SH-SY5Y (cell line): Measurements from ENCODE around the gene GPR22.

Experiments used
- GATA2 ChIP-seq: IDR thresholded peaks from 2 replicates; pipeline ENCODE4 v1.6.1; 2011; ENCODE audit warnings: mild to moderate bottlenecking, low read depth, low read length
- GATA3 ChIP-seq: IDR thresholded peaks from 2 replicates; pipeline ENCODE4 v1.6.1; 2011; ENCODE audit warnings: low read depth, mild to moderate bottlenecking, low read length, moderate library complexity

GPR22 gene, protein sequence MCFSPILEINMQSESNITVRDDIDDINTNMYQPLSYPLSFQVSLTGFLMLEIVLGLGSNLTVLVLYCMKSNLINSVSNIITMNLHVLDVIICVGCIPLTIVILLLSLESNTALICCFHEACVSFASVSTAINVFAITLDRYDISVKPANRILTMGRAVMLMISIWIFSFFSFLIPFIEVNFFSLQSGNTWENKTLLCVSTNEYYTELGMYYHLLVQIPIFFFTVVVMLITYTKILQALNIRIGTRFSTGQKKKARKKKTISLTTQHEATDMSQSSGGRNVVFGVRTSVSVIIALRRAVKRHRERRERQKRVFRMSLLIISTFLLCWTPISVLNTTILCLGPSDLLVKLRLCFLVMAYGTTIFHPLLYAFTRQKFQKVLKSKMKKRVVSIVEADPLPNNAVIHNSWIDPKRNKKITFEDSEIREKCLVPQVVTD

DNA sequence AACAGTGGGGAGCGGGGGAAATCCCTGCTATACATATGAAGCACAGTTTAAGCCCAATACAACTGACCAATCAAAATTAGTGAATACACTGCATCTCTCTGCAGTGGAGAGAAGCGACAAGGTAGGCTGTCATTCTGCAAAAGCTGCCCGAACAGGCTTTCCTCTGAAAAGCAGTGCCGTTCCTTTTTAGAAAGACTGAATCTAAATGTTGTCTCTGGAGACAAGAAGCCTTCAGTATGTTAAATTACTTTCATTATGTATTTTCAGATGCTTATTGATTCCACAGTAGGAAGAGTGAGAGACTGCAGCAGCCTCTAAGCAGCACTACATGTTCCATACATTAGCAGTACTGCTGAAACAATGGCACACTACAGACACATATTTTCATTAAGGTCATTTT is at the start of gene GPR22:
Gene GPR22 (plus strand): TSS at position 129 of the 400 bp plus-strand sequence. CDS start 4,004 bp downstream, outside the sequence.
- no peak for TF ChIP-seq GATA2
- TF ChIP-seq GATA3 = no peak

DNA sequence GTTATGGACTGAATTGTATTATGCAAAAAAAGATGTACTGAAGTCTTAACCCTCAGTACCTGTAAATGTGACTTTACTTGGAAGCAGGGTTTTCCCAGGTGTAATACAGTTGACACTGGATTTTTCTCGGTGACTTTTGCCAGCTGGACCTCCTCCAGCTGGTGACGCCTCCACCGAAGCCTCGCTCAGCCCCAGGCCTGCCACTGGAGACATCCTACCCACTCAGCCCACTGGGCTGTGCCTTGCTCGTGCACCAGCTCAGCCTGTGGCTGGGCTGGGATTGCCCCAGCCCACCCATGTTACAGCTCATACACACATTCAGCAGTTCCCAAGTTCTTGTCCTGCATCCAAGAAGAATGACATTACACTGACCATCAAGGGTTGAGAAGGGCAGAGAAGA is 42.4 kb upstream of the GPR22 start:
- TF ChIP-seq GATA3 = no peak
- no peak for TF ChIP-seq GATA2

DNA sequence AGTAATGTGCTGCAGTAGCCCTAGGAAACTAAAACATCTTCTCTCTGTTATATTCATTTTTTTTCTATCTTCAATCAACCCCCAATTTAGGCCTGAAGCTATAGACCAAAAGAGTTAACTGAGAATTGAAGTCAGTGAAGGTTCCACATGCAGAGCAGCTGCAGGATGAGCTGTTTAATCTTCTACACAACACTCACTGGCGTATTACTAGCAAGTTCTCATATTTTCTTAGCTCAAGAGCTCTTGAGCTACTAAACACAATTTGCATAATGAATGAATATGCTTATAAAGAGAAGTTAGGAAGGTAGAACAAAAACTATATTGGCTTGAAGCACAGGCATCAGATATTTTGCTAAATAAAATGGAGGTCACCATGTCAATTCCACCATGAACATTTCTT is 41.2 kb upstream of the GPR22 start:
- TF ChIP-seq GATA3 = no peak
- no peak for TF ChIP-seq GATA2

DNA sequence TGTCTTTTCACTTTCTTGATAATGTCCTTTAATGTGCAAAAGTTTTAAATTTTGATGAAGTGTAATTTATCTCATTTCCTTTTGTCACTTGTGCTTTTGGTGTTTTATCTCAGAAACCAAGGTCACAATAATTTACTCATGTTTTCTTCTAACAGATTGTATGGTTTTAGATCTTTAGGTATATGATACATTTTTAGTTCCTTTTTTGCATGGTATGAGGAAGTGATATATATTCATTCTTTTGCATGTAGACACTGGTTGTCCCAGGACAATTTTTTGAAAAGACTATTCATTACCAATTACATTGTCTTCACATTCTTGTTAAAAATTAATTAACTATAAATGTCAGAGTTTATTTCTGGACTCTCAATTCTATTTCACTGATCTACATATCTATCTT is 39.8 kb upstream of the GPR22 start:
- TF ChIP-seq GATA3 = no peak
- no peak for TF ChIP-seq GATA2

DNA sequence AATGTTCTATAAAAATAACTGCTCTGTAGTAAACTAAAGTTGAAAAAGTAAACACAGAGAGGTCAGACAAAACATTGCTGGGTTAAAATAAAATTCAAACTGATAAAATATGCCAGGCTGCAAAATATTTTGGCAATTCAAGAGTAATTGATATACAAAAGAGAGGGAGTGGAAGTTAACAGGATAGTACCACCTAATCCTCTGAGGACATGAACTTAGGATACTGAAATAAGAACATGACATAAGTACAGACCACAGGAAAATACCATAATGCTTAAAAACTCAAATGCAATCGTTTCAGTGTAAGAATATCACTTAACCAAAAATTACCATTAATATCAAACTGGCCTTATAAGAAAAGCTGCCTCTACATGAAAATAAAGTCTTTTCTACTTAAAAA is 37.6 kb upstream of the GPR22 start:
- TF ChIP-seq GATA2 (no peak), GATA3 (no peak)

DNA sequence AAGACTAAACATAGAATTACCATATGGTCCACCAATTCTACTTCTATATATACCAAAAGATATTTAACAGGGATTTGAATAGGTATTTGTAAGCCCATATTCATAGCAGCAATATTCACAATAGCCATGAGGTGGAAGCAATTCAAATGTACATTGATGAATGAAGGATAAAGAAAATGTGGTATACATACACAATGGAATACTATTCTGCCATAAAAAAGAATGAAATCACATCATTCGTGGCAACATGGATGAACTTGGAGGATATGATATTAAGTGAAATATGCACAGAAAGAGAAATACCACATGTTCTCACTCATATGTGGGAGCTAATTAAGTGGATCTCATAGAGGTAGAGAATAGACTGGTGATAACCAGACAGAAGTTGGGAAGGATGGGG is 34.1 kb upstream of the GPR22 start:
- TF ChIP-seq GATA2 (no peak), GATA3 (no peak)

DNA sequence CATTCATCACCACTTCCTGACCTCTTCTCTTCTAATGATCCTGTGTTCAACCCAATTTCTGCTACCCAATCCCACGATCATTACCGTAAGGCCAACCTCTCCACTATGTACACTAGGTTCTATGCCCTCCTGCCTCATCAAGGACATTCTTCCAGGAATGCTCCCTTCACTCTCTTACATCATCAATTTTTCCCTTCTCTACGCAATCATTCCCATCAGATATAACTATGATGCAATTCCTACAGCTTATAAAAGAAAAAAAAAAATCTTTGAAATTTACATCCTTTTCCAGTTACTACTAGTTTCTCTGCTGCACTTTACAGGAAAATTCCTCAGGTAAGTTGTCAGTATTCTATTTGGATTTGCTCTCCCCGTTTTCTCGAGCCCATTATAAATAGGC is 30.8 kb upstream of the GPR22 start:
- TF ChIP-seq GATA2 (no peak), GATA3 (no peak)

DNA sequence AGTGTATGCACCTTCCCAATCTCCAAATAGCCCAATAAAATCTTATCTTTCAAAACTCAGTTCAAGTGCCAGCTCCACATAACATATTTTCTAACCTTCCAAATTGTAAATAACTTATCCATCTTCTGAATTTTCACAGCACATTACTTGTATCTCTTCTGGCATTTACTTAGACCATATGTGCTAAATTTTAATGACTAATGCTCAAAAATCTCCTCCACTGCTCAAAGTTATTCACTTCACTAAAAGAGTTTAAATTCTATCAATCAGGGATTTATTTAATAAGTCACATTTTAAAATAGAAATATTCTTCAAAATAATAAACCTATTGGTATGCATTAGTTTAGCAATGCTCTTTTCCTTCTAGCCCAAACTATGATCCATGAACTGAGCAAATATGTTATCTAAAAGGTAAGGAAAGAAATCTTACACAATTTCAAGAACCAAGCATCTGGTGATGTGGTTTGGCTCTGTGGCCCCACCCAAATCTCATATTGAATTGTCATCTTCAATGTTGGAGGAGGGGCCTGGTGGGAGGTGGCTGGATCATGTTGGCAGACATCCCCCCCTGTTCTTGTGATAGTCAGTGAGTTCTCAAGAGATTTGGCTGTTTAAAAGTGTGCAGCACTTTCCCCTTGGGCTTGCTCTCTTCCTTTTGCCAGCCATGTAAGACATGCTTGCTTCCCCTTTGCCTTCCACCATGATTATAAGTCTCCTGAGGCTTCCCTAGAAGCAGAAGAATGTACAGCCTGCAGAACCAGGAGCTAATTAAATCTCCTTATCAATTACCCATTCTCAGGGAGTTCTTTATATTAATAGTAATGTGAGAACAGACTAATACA is 28.1 kb upstream of the GPR22 start:
- TF ChIP-seq GATA2 (no peak), GATA3 (no peak)

DNA sequence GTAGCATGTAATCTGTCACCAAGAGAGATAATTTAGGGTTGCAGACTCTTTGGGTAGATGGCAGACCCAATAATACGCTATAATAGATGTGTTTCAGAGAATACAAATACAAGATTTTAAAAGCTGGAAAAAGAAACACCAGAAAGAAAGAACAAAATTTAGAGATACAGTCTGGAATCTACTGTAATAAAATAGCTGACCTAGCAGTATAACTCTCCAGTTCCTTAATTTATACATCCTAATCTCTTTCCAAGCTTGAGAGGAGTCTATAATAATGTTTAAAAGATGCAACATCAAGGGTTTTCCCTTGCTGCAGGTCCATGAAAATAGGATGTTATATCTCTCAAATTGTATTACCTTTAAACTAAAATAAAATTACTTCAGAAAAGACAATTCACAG is 27.2 kb upstream of the GPR22 start:
- TF ChIP-seq GATA2 = no peak
- TF ChIP-seq GATA3 = no peak

DNA sequence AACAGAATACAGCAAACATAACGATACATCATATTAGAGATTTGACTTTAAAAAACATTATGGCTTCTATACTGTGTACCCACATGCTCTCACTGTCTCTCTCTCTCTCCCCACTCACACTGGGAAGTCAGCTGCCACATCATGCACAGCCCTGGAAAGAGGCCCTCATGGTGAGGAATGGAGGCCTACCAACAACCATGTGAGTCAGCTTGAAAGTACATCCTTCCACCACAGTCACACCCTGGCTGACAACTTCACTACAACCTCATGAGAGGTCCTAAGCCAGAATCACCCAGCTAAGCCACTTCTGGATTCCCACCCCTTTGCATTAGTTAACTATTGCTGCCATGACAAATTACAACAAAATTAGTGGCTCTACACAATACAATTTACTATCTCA is 23.3 kb upstream of the GPR22 start:
- TF ChIP-seq GATA3 = no peak
- no peak for TF ChIP-seq GATA2

DNA sequence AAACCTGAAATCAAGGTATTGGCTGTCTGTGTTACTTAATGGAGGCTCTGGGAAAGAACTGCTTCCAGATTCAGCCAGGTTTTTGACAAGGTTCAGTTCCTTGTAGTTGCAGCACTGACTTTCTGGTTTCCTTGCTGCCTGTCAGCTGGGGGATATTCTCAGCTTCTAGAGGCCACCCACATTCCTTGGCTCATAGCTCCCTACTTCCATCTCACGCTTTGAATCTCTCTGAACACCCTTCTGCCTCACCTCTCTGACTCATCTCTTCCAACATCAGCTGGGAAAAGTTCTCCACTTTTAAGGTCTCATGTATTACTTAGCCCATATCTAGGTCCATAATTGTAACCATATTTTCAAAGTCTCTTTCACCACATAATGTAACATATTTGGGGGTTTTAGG is 22.9 kb upstream of the GPR22 start:
- TF ChIP-seq GATA3 (no peak), GATA2 (no peak)

DNA sequence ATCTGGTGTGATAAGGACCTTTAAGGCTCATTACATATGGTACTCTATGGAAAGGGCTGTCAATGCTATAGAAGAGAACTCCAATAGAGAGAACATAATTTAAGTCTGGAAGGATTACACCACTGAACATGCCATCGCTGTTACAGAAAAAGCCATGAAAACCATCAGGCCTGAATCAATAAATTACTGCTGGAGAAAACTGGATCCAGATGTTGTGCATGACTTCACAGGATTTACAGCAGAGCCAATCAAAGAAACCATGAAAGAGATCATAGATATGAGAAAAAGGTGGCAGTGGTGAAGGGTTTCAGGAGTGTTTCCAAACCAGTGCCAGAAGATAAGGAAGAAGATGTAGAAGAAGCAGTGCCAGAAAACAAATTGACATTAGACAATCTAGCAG is 18.9 kb upstream of the GPR22 start:
- TF ChIP-seq GATA2 (peak; percentile 14; the same call in 1 of the 2 replicates), GATA3 (no peak)

DNA sequence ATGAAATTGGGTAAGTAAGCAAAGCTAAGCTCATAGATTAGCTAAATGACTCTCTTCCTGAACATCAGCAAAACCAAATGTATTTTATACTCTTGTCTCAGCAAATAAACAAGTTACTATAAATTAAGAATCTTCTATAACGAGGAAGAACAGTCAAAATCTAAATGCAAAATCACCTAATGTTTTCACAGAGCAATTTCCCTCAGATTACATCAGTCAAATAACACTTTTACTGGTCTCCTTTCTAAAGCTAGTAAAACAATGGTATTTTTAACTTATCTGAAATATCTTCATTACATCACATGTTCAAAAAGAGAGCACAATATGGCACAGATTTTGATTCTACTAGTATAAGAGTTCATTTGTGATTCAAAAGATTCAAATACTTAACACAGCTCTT is 16.5 kb upstream of the GPR22 start:
- no peak for TF ChIP-seq GATA2
- no peak for TF ChIP-seq GATA3

DNA sequence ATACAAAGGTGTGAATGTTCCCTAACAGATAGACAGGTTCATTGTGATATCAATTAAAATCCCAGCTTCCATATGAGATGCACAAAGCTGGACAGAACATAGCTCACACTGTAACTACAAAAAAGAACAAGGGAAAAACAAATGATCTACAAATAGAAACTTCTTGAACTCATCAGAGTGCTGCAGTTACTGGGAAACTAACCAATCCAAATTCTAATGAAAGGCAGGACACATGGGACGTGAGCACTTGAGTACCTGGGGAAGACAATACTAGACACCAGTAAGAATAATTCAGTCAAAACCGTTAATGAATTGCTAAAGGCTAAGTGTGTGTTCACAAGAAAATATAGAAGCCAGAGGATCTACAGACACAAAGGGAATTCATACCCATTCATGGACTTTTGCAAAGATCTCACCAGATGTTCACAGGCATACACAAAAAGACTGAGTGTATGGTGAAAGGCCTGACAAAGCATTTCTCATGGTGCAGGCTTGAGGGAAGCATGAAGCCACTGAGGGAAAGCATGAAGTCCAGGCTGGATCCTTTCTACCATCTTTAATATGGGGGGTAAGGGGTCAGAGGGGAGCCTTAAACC is 7.8 kb upstream of the GPR22 start:
- no peak for TF ChIP-seq GATA3
- TF ChIP-seq GATA2 = no peak
